ENCODE data around the gene PPDPF.

The PPDPF gene

DNA sequence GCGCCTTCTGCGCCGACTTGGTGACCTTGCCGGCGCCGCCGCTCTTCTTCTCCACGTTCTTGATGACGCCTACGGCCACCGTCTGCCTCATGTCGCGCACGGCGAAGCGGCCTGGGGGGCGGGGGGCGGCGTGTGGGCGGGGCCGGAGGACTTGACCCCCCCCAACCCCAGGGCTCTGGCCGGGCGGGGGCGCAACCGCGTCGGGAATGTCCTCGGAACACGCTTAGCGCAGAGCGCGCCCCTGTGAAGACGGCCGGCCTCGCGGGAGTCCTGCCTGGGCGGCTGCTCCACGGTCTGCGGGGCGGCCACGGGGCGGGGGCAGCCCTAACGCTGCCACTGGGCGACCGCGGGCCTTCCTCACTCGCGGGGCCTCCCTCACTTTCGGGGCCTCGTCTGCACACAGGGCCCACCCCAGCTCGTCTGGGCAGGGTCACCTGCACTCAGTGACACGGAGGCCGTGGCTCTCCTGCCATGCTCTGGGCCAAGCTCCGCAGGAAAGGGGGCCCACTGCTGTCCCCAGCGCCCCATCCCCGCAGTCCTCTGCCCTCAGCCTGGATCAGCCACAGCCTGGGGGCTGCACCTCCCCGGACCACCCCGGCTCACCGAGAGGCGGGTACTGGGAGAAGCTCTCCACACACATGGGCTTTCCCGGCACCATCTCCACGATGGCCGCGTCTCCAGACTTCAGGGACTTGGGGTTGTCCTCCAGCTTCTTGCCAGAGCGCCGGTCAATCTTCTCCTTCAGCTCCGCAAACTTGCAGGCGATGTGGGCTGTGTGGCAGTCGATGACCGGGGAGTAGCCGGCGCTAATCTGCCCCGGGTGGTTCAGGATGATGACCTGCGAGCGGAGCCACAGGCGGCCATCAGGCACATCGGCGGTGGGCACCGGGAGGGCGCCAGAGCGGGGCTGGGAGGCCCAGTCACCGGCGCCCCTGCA, 32.0 kb upstream of the PPDPF start:
- ATAC-seq = no peak
- TF ChIP-seq GLIS3 (CRISPR knock-in tag; IDR thresholded peaks at IDR 0.05) (no peak), TCF4 (CRISPR knock-in tag; IDR thresholded peaks at IDR 0.05; ENCODE audit: borderline replicate concordance) (no peak), ZNF8 (CRISPR knock-in tag; IDR thresholded peaks at IDR 0.05) (no peak), OSR1 (CRISPR knock-in tag; IDR thresholded peaks at IDR 0.05) (no peak), ISL1 (CRISPR knock-in tag; IDR thresholded peaks at IDR 0.05) (no peak), RARB (CRISPR knock-in tag; IDR thresholded peaks at IDR 0.05) (no peak), ZC3H10 (CRISPR knock-in tag; IDR thresholded peaks at IDR 0.05) (no peak), SNAI2 (CRISPR knock-in tag; IDR thresholded peaks at IDR 0.05) (no peak), BACH2 (CRISPR knock-in tag; IDR thresholded peaks at IDR 0.05; ENCODE audit: borderline replicate concordance) (no peak), ZFP30 (CRISPR knock-in tag; IDR thresholded peaks at IDR 0.05) (no peak), ZNF565 (CRISPR knock-in tag; conservative IDR thresholded peaks at IDR 0.05; ENCODE audit: low read depth) (no peak), ZFP3 (CRISPR knock-in tag; IDR thresholded peaks at IDR 0.05) (no peak), ARNTL (CRISPR knock-in tag; IDR thresholded peaks at IDR 0.05; ENCODE audit: borderline replicate concordance, low read depth) (no peak)
- TF ChIP-seq, protein P1, sequence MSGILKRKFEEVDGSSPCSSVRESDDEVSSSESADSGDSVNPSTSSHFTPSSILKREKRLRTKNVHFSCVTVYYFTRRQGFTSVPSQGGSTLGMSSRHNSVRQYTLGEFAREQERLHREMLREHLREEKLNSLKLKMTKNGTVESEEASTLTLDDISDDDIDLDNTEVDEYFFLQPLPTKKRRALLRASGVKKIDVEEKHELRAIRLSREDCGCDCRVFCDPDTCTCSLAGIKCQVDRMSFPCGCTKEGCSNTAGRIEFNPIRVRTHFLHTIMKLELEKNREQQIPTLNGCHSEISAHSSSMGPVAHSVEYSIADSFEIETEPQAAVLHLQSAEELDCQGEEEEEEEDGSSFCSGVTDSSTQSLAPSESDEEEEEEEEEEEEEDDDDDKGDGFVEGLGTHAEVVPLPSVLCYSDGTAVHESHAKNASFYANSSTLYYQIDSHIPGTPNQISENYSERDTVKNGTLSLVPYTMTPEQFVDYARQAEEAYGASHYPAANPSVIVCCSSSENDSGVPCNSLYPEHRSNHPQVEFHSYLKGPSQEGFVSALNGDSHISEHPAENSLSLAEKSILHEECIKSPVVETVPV (CRISPR knock-in tag; IDR thresholded peaks at IDR 0.05) = no peak
- TF ChIP-seq, protein P2, sequence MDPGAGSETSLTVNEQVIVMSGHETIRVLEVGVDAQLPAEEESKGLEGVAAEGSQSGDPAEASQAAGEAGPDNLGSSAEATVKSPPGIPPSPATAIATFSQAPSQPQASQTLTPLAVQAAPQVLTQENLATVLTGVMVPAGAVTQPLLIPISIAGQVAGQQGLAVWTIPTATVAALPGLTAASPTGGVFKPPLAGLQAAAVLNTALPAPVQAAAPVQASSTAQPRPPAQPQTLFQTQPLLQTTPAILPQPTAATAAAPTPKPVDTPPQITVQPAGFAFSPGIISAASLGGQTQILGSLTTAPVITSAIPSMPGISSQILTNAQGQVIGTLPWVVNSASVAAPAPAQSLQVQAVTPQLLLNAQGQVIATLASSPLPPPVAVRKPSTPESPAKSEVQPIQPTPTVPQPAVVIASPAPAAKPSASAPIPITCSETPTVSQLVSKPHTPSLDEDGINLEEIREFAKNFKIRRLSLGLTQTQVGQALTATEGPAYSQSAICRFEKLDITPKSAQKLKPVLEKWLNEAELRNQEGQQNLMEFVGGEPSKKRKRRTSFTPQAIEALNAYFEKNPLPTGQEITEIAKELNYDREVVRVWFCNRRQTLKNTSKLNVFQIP (CRISPR knock-in tag; IDR thresholded peaks at IDR 0.05; ENCODE audit: borderline replicate concordance, low read depth) = no peak
- TF ChIP-seq, protein P3, sequence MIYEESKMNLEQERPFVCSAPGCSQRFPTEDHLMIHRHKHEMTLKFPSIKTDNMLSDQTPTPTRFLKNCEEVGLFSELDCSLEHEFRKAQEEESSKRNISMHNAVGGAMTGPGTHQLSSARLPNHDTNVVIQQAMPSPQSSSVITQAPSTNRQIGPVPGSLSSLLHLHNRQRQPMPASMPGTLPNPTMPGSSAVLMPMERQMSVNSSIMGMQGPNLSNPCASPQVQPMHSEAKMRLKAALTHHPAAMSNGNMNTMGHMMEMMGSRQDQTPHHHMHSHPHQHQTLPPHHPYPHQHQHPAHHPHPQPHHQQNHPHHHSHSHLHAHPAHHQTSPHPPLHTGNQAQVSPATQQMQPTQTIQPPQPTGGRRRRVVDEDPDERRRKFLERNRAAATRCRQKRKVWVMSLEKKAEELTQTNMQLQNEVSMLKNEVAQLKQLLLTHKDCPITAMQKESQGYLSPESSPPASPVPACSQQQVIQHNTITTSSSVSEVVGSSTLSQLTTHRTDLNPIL (CRISPR knock-in tag; IDR thresholded peaks at IDR 0.05; ENCODE audit: low read depth) = no peak
- TF ChIP-seq, protein P4, sequence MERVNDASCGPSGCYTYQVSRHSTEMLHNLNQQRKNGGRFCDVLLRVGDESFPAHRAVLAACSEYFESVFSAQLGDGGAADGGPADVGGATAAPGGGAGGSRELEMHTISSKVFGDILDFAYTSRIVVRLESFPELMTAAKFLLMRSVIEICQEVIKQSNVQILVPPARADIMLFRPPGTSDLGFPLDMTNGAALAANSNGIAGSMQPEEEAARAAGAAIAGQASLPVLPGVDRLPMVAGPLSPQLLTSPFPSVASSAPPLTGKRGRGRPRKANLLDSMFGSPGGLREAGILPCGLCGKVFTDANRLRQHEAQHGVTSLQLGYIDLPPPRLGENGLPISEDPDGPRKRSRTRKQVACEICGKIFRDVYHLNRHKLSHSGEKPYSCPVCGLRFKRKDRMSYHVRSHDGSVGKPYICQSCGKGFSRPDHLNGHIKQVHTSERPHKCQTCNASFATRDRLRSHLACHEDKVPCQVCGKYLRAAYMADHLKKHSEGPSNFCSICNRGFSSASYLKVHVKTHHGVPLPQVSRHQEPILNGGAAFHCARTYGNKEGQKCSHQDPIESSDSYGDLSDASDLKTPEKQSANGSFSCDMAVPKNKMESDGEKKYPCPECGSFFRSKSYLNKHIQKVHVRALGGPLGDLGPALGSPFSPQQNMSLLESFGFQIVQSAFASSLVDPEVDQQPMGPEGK (CRISPR knock-in tag; IDR thresholded peaks at IDR 0.05; ENCODE audit: borderline replicate concordance) = no peak
- TF ChIP-seq, protein P5, sequence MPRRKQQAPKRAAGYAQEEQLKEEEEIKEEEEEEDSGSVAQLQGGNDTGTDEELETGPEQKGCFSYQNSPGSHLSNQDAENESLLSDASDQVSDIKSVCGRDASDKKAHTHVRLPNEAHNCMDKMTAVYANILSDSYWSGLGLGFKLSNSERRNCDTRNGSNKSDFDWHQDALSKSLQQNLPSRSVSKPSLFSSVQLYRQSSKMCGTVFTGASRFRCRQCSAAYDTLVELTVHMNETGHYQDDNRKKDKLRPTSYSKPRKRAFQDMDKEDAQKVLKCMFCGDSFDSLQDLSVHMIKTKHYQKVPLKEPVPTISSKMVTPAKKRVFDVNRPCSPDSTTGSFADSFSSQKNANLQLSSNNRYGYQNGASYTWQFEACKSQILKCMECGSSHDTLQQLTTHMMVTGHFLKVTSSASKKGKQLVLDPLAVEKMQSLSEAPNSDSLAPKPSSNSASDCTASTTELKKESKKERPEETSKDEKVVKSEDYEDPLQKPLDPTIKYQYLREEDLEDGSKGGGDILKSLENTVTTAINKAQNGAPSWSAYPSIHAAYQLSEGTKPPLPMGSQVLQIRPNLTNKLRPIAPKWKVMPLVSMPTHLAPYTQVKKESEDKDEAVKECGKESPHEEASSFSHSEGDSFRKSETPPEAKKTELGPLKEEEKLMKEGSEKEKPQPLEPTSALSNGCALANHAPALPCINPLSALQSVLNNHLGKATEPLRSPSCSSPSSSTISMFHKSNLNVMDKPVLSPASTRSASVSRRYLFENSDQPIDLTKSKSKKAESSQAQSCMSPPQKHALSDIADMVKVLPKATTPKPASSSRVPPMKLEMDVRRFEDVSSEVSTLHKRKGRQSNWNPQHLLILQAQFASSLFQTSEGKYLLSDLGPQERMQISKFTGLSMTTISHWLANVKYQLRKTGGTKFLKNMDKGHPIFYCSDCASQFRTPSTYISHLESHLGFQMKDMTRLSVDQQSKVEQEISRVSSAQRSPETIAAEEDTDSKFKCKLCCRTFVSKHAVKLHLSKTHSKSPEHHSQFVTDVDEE (CRISPR knock-in tag; IDR thresholded peaks at IDR 0.05) = no peak

DNA sequence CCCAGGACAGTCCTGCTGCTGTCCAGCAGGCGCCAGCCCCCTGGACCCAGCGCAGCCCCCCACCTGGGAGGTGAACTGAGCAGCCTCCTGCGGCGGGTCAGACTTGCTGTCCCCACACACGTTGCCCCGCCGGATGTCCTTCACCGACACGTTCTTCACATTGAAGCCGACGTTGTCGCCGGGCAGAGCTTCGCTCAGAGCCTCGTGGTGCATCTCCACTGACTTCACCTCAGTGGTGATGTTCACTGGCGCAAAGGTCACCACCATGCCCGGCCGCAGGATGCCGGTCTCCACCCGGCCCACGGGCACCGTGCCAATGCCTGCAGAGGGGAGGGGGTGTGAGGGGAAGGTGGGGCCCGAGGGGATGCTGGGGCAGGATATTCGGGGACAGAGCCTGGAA, 30.1 kb upstream of the PPDPF start:
- no peak for ATAC-seq
- TF ChIP-seq RARB (CRISPR knock-in tag; IDR thresholded peaks at IDR 0.05) = no peak
- no peak for TF ChIP-seq GLIS3 (CRISPR knock-in tag; IDR thresholded peaks at IDR 0.05)
- TF ChIP-seq ZFP30 (CRISPR knock-in tag; IDR thresholded peaks at IDR 0.05) = no peak
- TF ChIP-seq, protein P3 (CRISPR knock-in tag; IDR thresholded peaks at IDR 0.05; ENCODE audit: low read depth) = no peak
- no peak for TF ChIP-seq TOX (CRISPR knock-in tag; IDR thresholded peaks at IDR 0.05; ENCODE audit: borderline replicate concordance)
- TF ChIP-seq ZNF8 (CRISPR knock-in tag; IDR thresholded peaks at IDR 0.05) = no peak
- TF ChIP-seq ZNF70 (CRISPR knock-in tag; IDR thresholded peaks at IDR 0.05) = no peak
- TF ChIP-seq ZFP3 (CRISPR knock-in tag; IDR thresholded peaks at IDR 0.05) = no peak
- TF ChIP-seq, protein P1 (CRISPR knock-in tag; IDR thresholded peaks at IDR 0.05) = no peak
- TF ChIP-seq, protein P2 (CRISPR knock-in tag; IDR thresholded peaks at IDR 0.05; ENCODE audit: borderline replicate concordance, low read depth) = no peak
